ENCODE measurements around the gene CHIC2.
"Not testable (repeated sequence)": the region's sequence is repeated elsewhere in the genome, so short reads cannot be mapped to it uniquely, and the experiment has no call there.

Gene CHIC2

DNA sequence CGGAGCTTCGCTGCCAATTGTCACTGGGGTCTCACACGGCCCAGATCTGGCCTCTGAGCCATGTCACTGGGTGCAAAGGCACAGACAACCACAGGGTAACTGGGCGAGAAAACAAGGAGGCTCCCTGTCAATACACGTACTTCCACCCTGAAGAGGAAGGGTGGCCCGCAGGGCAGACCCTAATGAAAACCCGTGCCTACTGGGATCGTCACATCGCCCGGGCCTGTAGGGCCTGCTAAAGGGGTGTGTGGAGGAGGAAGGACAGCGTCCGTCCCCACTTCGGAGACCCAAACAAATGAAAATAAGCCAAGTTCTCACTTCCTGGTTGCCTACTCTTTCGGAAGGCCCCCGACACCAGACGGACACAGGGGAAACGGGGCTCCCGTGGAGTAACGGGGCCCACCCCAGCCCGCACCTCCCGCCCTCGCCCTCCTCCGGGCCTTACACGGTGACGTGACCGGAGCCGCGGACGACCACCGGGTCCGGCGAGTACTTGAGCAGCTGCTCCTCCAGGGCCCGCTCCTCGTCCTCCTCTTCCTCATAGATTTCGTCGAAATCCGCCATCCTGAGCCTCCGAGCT is 578 bp downstream of the CHIC2 start:
- intact Hi-C loops (cut with DNase I), result loop anchor here (10.0 kb wide), 1 partner anchor 1349 kb away; no protein-coding TSS in a partner anchor

GRCh38 chr4:54063229-54063628 is 1.2 kb downstream of the CHIC2 start:
- DNase-seq, result peak in 1 of 42 donors; percentile 9
- intact Hi-C loops (cut with DNase I), result loop anchor here (10.0 kb wide), 1 partner anchor 1348 kb away; no protein-coding TSS in a partner anchor

More for the DNA sequence above, 578 bp downstream of the CHIC2 start:
- DNase-seq, result peak in 34 of 42 donors; percentile 7 to 60 (median 29)

DNA sequence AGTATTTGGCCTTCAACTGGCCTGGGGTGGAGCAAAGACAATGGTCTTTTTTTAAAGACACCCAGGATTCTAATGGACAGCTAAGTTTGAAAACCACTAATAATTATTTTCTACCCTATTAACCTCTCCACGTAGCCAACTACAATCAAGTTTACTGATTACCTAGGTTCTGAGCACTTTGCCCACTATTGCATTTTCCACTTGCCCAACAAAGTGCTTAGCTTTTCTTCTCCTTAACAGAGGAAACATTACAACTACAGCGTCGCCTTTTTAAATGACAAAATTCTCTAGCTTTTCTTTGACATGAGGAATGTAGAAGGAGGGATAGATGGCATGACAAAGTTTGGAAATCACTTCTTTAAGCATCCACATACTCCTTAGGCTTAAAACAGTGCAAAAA is 2.0 kb downstream of the CHIC2 start:
- intact Hi-C loops (cut with DNase I), result loop anchor here (10.0 kb wide), 1 partner anchor 1348 kb away; no protein-coding TSS in a partner anchor
- DNase-seq, result no peak

GRCh38 chr4:54061873-54062272 is 2.5 kb downstream of the CHIC2 start:
- DNase-seq, result no peak
- intact Hi-C loops (cut with DNase I), result loop anchor here (10.0 kb wide), 1 partner anchor 1347 kb away; no protein-coding TSS in a partner anchor

- intact Hi-C loops (cut with DNase I), result loop anchor here (10.0 kb wide), 1 partner anchor 1346 kb away; no protein-coding TSS in a partner anchor
- no peak for DNase-seq
Observed at GRCh38 chr4:54061067-54061466, 3.3 kb downstream of the CHIC2 start.

DNA sequence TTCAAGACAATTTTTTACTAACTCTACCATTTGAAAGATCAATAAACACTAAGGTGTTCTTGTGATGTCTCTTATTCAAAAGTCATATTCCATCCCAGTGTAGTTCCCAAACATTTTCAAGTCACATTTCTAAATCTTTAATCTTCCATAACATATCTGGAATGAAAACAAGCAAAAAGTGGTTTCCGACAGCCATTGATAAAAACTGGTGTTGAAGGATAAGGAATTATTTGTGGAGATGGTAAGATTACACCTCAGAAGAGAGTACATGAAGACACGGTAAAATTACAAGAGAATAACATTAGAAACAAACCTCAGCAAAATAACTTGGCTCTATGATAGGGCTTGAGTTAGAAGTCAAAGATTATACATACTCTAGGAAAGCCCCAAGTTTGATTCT is 4.3 kb downstream of the CHIC2 start:
- no peak for DNase-seq
- intact Hi-C loops (cut with DNase I), result loop anchor here (10.0 kb wide), 1 partner anchor 1345 kb away; no protein-coding TSS in a partner anchor

DNA sequence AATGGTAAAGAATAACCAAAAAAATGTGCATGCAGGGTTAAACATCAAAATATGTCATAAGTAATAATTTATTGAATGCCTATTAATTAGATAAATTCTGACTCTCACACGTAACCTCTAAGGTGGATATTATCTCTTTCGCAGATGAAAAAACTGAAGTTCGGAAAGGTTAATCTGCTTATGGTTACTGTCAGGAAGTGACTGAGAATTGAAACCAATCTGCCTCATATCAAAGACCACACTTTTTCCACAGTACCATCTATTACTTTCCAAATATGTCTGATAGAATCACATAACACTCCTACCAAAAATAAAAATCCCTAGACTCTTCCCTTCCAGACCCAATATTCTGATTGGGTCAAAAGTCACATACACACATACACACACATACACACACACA is 6.2 kb downstream of the CHIC2 start:
- intact Hi-C loops (cut with DNase I), result no loop called here
- no peak for DNase-seq

DNA sequence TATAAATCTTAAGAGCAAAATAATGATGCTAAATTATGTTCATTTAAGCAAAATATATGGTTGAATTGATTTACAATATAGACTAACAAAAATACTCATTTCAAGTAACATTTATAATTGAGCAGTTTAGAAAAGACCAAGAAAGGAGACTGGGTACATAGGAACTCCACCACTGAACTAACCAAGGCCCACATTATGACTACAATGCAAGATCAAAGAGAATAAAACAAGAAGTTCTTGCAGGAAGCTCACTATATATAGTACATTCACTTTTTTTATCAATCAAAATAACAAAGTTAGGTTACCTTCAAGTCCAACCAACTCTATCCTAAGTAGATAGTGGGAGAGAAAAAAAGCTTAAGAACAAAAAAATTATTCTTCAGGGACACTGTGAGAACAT is 8.0 kb downstream of the CHIC2 start:
- DNase-seq, result no peak
- intact Hi-C loops (cut with DNase I), result no loop called here

DNA sequence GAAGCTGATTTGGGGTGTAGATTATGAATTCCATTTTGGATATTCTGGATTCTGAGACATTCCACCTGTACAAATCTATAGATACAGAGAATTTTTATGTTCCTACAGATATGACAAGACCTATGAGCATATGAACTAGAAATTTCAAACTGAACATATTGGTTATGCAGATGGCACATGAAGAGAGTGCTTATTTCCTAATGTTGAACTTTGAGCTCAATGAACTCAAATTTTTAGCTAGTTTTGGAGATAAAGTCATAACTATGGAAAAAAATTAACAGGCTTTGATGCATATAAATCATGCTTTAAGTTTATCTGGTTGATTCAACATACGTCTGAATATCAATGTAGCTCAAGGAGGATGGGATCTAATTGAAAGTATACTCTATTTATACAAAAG is 8.9 kb downstream of the CHIC2 start:
- intact Hi-C loops (cut with DNase I), result no loop called here

GRCh38 chr4:54054501-54054900 is 9.9 kb downstream of the CHIC2 start:
- intact Hi-C loops (cut with DNase I), result no loop called here
- no peak for DNase-seq

More for the DNA sequence above, 8.9 kb downstream of the CHIC2 start:
- no peak for DNase-seq

DNA sequence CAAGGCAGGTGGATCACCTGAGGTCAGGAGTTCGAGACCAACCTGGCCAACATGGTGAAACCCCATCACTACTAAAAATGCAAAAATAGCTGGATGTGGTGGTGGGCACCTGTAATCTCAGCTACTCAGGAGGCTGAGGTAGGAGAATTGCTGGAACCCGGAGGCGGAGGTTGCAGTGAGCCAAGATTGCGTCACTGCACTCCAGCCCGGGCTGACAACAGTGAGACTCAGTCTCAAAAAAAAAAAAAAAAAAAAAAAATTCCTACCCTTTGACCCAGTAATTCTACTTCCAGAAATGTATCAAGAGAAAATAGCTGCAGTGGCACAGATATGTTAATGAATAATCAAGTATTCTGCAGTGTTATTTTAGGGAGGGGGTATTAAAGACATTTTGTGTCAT is 11.1 kb downstream of the CHIC2 start:
- intact Hi-C loops (cut with DNase I); DNase-seq: not testable (repeated sequence)

DNA sequence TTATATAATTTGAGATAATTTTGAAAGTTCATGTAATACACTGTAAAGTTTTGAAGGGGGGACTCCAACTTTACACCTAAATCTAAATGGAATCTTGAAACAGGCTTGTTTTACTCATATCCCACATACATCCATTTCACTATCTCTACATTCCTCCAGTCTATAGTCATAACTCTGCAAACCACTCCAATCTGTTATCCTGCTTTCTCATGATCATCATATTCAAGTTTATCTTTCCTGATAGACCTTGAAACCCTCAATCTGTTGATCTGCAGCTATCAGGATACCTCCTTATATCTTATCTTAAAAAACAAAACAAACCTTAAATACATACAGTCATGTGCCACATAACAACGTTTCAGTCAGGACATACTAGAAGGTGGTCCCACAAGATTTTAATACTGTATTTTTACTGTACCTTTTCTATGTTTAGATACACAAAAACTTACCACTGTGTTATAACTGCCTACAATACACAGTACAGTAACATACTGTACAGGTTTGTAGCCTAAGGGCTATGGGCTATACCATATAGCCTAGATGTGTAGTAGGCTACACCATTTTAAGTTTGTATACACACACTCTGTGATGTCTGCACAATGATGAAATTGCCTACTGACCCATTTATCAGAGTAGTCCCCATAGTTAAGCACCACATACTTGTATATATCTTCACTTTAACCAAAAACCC is 14.0 kb downstream of the CHIC2 start:
- intact Hi-C loops (cut with DNase I), result no loop called here
- DNase-seq, result no peak

DNA sequence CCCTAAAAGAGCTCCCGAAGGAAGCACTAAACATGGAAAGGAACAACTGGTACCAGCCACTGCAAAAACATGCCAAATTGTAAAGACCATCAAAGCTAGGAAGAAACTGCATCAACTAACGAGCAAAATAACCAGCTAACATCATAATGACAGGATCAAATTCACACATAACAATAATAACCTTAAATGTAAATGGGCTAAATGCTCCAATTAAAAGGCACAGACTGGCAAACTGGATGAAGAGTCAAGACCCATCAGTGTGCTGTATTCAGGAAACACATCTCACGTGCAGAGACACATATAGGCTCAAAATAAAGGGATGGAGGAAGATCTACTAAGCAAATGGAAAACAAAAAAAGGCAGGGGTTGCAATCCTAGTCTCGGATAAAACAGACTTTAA is 20.8 kb downstream of the CHIC2 start:
- DNase-seq; intact Hi-C loops (cut with DNase I): not testable (repeated sequence)

DNA sequence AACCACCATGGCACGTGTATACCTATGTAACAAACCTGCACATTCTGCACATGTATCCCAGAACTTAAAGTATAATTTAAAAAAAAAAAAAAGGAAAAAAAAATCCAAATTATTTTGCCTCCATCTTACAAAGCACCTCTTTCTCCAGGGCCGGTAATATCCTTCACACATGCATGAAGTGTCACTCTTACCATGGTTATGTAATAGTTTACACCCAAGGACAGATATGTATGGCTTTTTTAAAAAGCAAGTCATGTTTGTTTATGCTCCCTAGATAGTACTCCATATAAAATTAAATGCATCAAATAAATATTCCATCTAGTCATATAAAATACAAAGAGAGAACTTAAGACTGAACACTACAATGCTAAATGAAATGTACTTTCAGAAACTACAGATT is 22.5 kb downstream of the CHIC2 start:
- intact Hi-C loops (cut with DNase I), result no loop called here

DNA sequence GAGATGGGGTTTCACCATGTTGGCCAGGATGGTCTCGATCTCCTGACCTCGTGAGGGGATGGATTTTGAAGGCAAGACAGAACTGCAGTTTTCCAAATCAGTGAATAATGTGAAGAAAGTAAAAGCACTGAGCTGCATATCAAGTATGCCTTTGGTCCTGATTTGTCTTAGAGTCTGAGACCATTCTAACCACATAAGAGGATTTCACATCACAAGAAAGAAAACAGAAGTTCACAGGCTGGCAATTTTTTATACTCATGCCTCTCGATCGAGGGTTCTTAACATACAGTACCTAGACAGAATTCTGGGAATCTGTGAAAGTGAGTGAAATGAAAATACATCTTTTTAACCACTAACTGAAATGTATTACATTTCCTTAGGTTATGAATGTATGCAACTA is 23.3 kb downstream of the CHIC2 start:
- no peak for DNase-seq
- intact Hi-C loops (cut with DNase I), result no loop called here

More for the DNA sequence above, 22.5 kb downstream of the CHIC2 start:
- no peak for DNase-seq

DNA sequence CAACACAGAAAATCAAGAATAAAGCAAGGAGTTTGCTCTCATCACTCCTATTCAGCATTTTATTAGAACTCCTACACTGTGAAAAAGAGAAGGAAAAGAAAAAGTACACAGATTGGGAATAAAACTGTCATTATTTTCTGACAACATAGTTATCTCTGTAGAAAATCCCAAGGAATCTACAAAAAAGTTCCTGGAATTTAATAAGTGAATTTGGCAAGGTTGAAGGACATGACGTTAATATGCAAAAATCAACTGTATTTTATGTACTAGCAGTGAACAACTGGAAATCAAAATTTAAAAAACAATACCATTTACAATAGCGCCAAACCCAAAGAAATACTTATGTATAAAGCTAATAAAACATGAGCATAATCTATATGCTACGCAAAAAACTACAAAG is 26.3 kb downstream of the CHIC2 start:
- intact Hi-C loops (cut with DNase I), result no loop called here
- no peak for DNase-seq

GRCh38 chr4:54036184-54036583 is 28.2 kb downstream of the CHIC2 start:
- DNase-seq, result no peak
- intact Hi-C loops (cut with DNase I), result no loop called here

GRCh38 chr4:54032558-54033135 is 31.8 kb downstream of the CHIC2 start:
- no peak for DNase-seq
- intact Hi-C loops (cut with DNase I), result no loop called here

DNA sequence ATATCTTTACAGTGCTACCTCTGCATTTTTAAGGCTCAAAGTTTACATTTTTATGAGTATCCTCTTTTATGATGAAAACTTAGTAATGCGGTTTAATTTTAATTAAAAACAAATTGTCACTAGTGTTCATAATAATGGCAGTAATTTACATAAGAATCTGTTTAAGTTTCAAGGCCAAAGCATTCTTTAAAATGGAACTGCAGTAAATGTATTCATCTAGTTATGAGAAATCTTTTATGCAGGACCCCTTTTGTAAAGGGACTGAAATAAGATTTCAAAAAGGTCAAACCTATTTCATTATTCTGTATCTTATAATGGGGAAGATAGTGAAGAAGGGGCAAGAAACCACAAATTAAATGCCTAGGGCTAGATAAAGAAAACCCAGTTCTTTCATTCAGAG is 37.1 kb downstream of the CHIC2 start:
- intact Hi-C loops (cut with DNase I), result no loop called here
- no peak for DNase-seq

GRCh38 chr4:54025582-54025981 is 38.8 kb downstream of the CHIC2 start:
- DNase-seq, result no peak
- intact Hi-C loops (cut with DNase I), result no loop called here

Data from head of caudate nucleus (tissue), 42 donors.